Bronchial epithelial cell (primary cell): Measurements from ENCODE around the gene HORMAD2. TPM values are rescaled to one million over a fixed set of nuclear protein-coding genes. Genes with fewer than 3 reads are reported as not detected.

Experiments used
- DNase-seq: peaks from one replicate; pipeline ENCODE4 v3.0.0-alpha.2; 2010; ENCODE audit warnings: low read depth
- FAIRE-seq: peaks from 2 replicates; lab custom pipeline; 2011; peaks lifted over from hg19 to GRCh38; lab: Jason Lieb, UNC
- H3K27me3 ChIP-seq: 2 replicates; pipeline ENCODE4 v1.5.1; 2011; ENCODE audit warnings: low read length; ENCODE audit not compliant: control insufficient read depth, insufficient read depth
- H3K36me3 ChIP-seq: 2 replicates; pipeline ENCODE4 v1.5.1; 2011; ENCODE audit warnings: low read length; ENCODE audit not compliant: control insufficient read depth, insufficient read depth
- H3K4me3 ChIP-seq: 2 replicates; pipeline ENCODE4 v1.5.1; 2011; ENCODE audit warnings: mild to moderate bottlenecking, low read depth, low read length, control low read depth
- CTCF ChIP-seq: IDR thresholded peaks from 2 replicates; pipeline ENCODE4 v1.5.1; 2011; ENCODE audit warnings: mild to moderate bottlenecking, moderate library complexity, low read length, control low read depth, inconsistent platforms; ENCODE audit not compliant: insufficient read depth, severe bottlenecking
- total RNA-seq: library from RNA; depleted of rRNA; stranded (reverse); fragments of >200 nt; gene quantifications from 2 replicates; pipeline ENCODE4 v1.2.1, GENCODE V29; 2014

The HORMAD2 gene
- total RNA-seq, 1 donor from 2014 or later = not detected

- no peak for FAIRE-seq
- no peaks in the 10 kb centered on the region for H3K36me3 ChIP-seq
- peak; percentile 46 for DNase-seq
- no peak overlapping the region for H3K4me3 ChIP-seq
- no peaks in the 10 kb centered on the region for H3K27me3 ChIP-seq
- no peak for TF ChIP-seq CTCF
Measured at GRCh38 chr22:30192427-30192826, 112.2 kb downstream of the HORMAD2 start.

GRCh38 chr22:30193031-30193775 lies 112.9 kb downstream of the HORMAD2 start:
- DNase-seq = no peak
- no peak for FAIRE-seq
- TF ChIP-seq CTCF = no peak
- H3K36me3 ChIP-seq = no peaks in the 10 kb centered on the region
- H3K4me3 ChIP-seq = no peak overlapping the region
- no peaks in the 10 kb centered on the region for H3K27me3 ChIP-seq

GRCh38 chr22:30195245-30196140 lies 115.2 kb downstream of the HORMAD2 start:
- DNase-seq = peak; percentile 33
- FAIRE-seq = no peak
- H3K27me3 ChIP-seq = no peaks in the 10 kb centered on the region
- no peak for TF ChIP-seq CTCF
- no peak overlapping the region for H3K4me3 ChIP-seq
- no peaks in the 10 kb centered on the region for H3K36me3 ChIP-seq

- H3K36me3 ChIP-seq = no peaks in the 10 kb centered on the region
- peak; percentile 97 for FAIRE-seq
- TF ChIP-seq CTCF = no peak
- no peaks in the 10 kb centered on the region for H3K27me3 ChIP-seq
- H3K4me3 ChIP-seq = no peak overlapping the region
- peak; percentile 100 for DNase-seq
Measured at GRCh38 chr22:30196141-30196879, 116.0 kb downstream of the HORMAD2 start.

- no peaks in the 10 kb centered on the region for H3K36me3 ChIP-seq
- no peak overlapping the region for H3K4me3 ChIP-seq
- DNase-seq (no peak), FAIRE-seq (no peak)
- no peaks in the 10 kb centered on the region for H3K27me3 ChIP-seq
- no peak for TF ChIP-seq CTCF
Measured at GRCh38 chr22:30196880-30197336, 116.6 kb downstream of the HORMAD2 start.
